ENCODE measurements around the gene HOMEZ. TPM values are rescaled to one million over a fixed set of nuclear protein-coding genes. Genes with fewer than 3 reads are reported as not detected.
A peak's percentile ranks its signal among the peaks of the same experiment; 100 is the strongest.

The HOMEZ gene
- 13.1 and 14.2 TPM in 2 replicates for total RNA-seq (2013; cell fraction: nucleolus; rRNA removed)
- total RNA-seq (2014; rRNA removed): 14.3 and 14.7 TPM in 2 replicates
- 12.7 and 13.0 TPM in 2 replicates for total RNA-seq (2014; rRNA removed; fragmentation: Illumina TruSeq; extraction: Trizol)
- total RNA-seq (2021): 15.2 and 15.3 TPM in 2 replicates
- polyA plus RNA-seq (2011; ENCODE audit: low read depth): 1.9 TPM
- 9.6 and 11.0 TPM in 2 replicates for polyA plus RNA-seq (2011; rRNA removed)
- 11.3 and 14.2 TPM in 2 replicates for polyA plus RNA-seq (2011; cell fraction: cytosol; rRNA removed)
- polyA plus RNA-seq (2011; cell fraction: nucleus; rRNA removed): 5.9 and 7.2 TPM in 2 replicates
- 5.7 and 10.2 TPM in 2 replicates for polyA plus RNA-seq (2012)
- 17.8 and 19.3 TPM in 2 replicates for polyA plus RNA-seq (2014; fragmentation: Illumina TruSeq; extraction: Trizol)
- polyA plus RNA-seq (2014; fragmentation: Nextera tagmentation; extraction: Ambion mirVana): 1 to 10 TPM; 2.6 to 3.6 TPM
- polyA plus RNA-seq (2014; rRNA removed): 11.2 and 12.9 TPM in 2 replicates
- polyA plus RNA-seq (2016; fragmentation: Nextera tagmentation; extraction: Ambion mirVana): 10 to 100 TPM; 13.3 to 16.2 TPM
- 18.8 and 19.3 TPM in 2 replicates for polyA minus RNA-seq (2011; rRNA and poly(A)+ RNA removed)
- polyA minus RNA-seq (2011; cell fraction: cytosol; rRNA and poly(A)+ RNA removed): 3.2 and 5.4 TPM in 2 replicates
- polyA minus RNA-seq (2011; cell fraction: nucleus; rRNA and poly(A)+ RNA removed): 6.5 and 8.0 TPM in 2 replicates
- Bru-seq, nascent RNA: percentile 67 among the genes with signal in this experiment
- BruChase-seq, experiment 1, labeled RNA remaining after a 6-hour chase: percentile 48 among the genes with signal in this experiment
- percentile 51 among the genes with signal in this experiment for BruChase-seq, experiment 2, labeled RNA remaining after a 2-hour chase
- long read RNA-seq, experiment 1: 0 reads
- long read RNA-seq, experiment 2: 0 reads

- H4K20me1 ChIP-seq (ENCODE audit: control insufficient read depth, insufficient read depth): no peaks in the 10 kb centered on the region
- peak within 1 kb of the TSS; percentile 85 for H3K27ac ChIP-seq (ENCODE audit: control insufficient read depth, insufficient read depth)
- no peaks in the 10 kb centered on the region for H3K27me3 ChIP-seq (replicated peaks in 1 of 2; ENCODE audit: control insufficient read depth in 2 of 2, insufficient read depth in 2 of 2, low read length in 1 of 2)
- H3K4me2 ChIP-seq (ENCODE audit: control insufficient read depth, insufficient read depth): peak within 1 kb of the TSS; percentile 85
- H3K36me3 ChIP-seq (ENCODE audit: control insufficient read depth in 2 of 2, insufficient read depth in 2 of 2, low read length in 1 of 2): peaks cover 0 to 2% of the 10 kb centered on the region in 2 experiments; a peak in 1 of 4 replicates
- FAIRE-seq (peak; percentile 97), ATAC-seq (peak; percentile 99), DNase-seq (ENCODE audit: low read depth, low spot score) (peak; percentile 95)
- H3K4me1 ChIP-seq (ENCODE audit: control insufficient read depth, insufficient read depth, low read length): peaks cover 6% of the 10 kb centered on the region; the same call in 1 of the 2 replicates
- ChIA-PET RAD21 (ENCODE audit: unreplicated experiment) (interaction anchor here (0.6 to 3.7 kb wide), 5 partner anchors 15 to 235 kb away, joined by 3 to 26 read pairs (median 4); partner anchors contain the start of genes ACIN1, C14orf119, PABPN1 and PPP1R3E), POLR2A (interaction anchor here (0.5 to 4.6 kb wide), 11 partner anchors 8 to 281 kb away, joined by 3 to 40 read pairs (median 4); partner anchors contain the start of genes AP1G2, BCL2L2, PABPN1 and PPP1R3E), CTCF (interaction anchor here (0.7 to 3.8 kb wide), 11 partner anchors 10 to 303 kb away, joined by 3 to 36 read pairs (median 7); partner anchors contain the start of genes AJUBA and PABPN1), SMC1A (ENCODE audit: uncharacterized antibody, unreplicated experiment) (interaction anchor here (0.9 to 2.4 kb wide), 5 partner anchors 13 to 94 kb away, joined by 4 to 34 read pairs (median 4); partner anchors contain the start of genes PABPN1 and PPP1R3E)
- no peaks in the 10 kb centered on the region for H3K9me3 ChIP-seq (replicated peaks; ENCODE audit: control insufficient read depth, insufficient read depth, low read length)
- peak within 1 kb of the TSS; percentile 84 for H3K4me3 ChIP-seq
- in situ Hi-C loops (cut with MboI) (no loop called here), intact Hi-C loops (cut with micrococcal nuclease; ENCODE audit: unreplicated experiment) (loop anchor here (1.0 kb wide), 1 partner anchor 8 kb away; no protein-coding TSS in a partner anchor)
- TSS peak; percentile 97 for BruUV-seq (replicated peaks)
- H3K79me2 ChIP-seq (ENCODE audit: control insufficient read depth, insufficient read depth, low read length): peaks cover 25% of the 10 kb centered on the region
- H2AFZ ChIP-seq (ENCODE audit: control insufficient read depth, low read depth, low read length): peak within 1 kb of the TSS; percentile 95
- peak within 1 kb of the TSS; percentile 68 for H3K9ac ChIP-seq (ENCODE audit: control insufficient read depth, insufficient read depth, low read length)
- WGBS (ENCODE audit: insufficient coverage, insufficient replicate concordance, low lambda C conversion rate, missing lambda C conversion rate): under 1% methylated on average over 42 of the region's 53 CpGs
- TF ChIP-seq RAD21 (IDR thresholded peaks at IDR 0.05; ENCODE audit: insufficient read depth, low read depth, low read length) (no peak), CHD2 (IDR thresholded peaks at IDR 0.05; ENCODE audit: borderline replicate concordance, low read depth, low read length) (peak; percentile 96), JUNB (IDR thresholded peaks at IDR 0.05) (no peak), HDAC6 (IDR thresholded peaks at IDR 0.05; ENCODE audit: unreplicated experiment) (no peak), BMI1 (IDR thresholded peaks at IDR 0.05; ENCODE audit: borderline replicate concordance) (no peak), NR2F1 (conservative IDR thresholded peaks at IDR 0.05) (0 out of 2 replicates have a peak, but pooled peaks have one; percentile 26), HCFC1 (IDR thresholded peaks at IDR 0.05; ENCODE audit: low read length) (no peak), FOS (IDR thresholded peaks at IDR 0.05; ENCODE audit: borderline replicate concordance, extremely low read depth, insufficient read length) (peak; percentile 93), ZSCAN29 (IDR thresholded peaks at IDR 0.05) (no peak), MLLT1 (IDR thresholded peaks at IDR 0.05) (0 out of 2 replicates have a peak, but pooled peaks have one; percentile 16), ESRRA (IDR thresholded peaks at IDR 0.05; ENCODE audit: low read length) (no peak), GATAD2B (conservative IDR thresholded peaks at IDR 0.05; ENCODE audit: low read depth) (peak; percentile 76)
- TF ChIP-seq, protein P1, sequence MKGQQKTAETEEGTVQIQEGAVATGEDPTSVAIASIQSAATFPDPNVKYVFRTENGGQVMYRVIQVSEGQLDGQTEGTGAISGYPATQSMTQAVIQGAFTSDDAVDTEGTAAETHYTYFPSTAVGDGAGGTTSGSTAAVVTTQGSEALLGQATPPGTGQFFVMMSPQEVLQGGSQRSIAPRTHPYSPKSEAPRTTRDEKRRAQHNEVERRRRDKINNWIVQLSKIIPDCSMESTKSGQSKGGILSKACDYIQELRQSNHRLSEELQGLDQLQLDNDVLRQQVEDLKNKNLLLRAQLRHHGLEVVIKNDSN (IDR thresholded peaks at IDR 0.05; ENCODE audit: borderline replicate concordance, extremely low read length, insufficient read depth, low read depth, low read length): no peak
These were observed at the start of gene HOMEZ for GRCh38 chr14:23286020-23286901. TSS of gene HOMEZ (minus strand) at chr14:23286132. CDS start at chr14:23285952, 180 bp downstream.

All from GM12878 (cell line).